Suprapubic skin (tissue), 3 donors: ENCODE results near the gene SCARB1.

ENCODE experiments used
- CTCF ChIP-seq, 2 donors: fragments of 200-600 bp in 1 of 2; fragments of 450-650 bp in 1 of 2; sonication (generic) in 1 of 2; IDR thresholded peaks; one replicate each; pipeline ENCODE4 v1.5.1; 2016 to 2019; ENCODE audit warnings: antibody characterized with exemption in 2 of 2, mild to moderate bottlenecking in 1 of 2, moderate library complexity in 1 of 2
- EP300 ChIP-seq: sonication (generic); formaldehyde crosslinking; IDR thresholded peaks from one replicate; pipeline ENCODE4 v1.6.1; 2017; ENCODE audit warnings: antibody characterized with exemption
- POLR2A ChIP-seq, 2 donors: fragments of 450-650 bp; IDR thresholded peaks; one replicate each; pipeline ENCODE4 v1.6.1; 2017; ENCODE audit warnings: antibody characterized with exemption in 2 of 2, mild to moderate bottlenecking in 2 of 2, moderate library complexity in 2 of 2

- TF ChIP-seq POLR2A (IDR thresholded peaks at IDR 0.05), result no peak
- no peak for TF ChIP-seq CTCF (IDR thresholded peaks at IDR 0.05)
- no peak for TF ChIP-seq EP300
Measured at GRCh38 chr12:124747426-124748161, 116.1 kb downstream of the SCARB1 start.
